Endodermal cell (in vitro differentiated cells): ENCODE measurements around the gene CYB5R3. TPM values are rescaled to one million over a fixed set of nuclear protein-coding genes. Genes with fewer than 3 reads are reported as not detected.

ENCODE experiments used
- DNase-seq: peaks from one replicate; pipeline ENCODE4 v3.0.0-alpha.2; 2017
- H3K27ac ChIP-seq: 2 replicates; pipeline ENCODE4 v1.5.1; 2013; ENCODE audit warnings: mild to moderate bottlenecking, low read depth, low read length, moderate library complexity
- H3K27me3 ChIP-seq: 2 replicates; pipeline ENCODE4 v1.6.1; 2013; ENCODE audit warnings: mild to moderate bottlenecking, low read length, moderate library complexity; ENCODE audit not compliant: insufficient read depth, control insufficient read depth, poor library complexity, severe bottlenecking
- H3K36me3 ChIP-seq: 2 replicates; pipeline ENCODE4 v1.7.0; 2013; ENCODE audit warnings: mild to moderate bottlenecking, low read length, moderate library complexity; ENCODE audit not compliant: control insufficient read depth, insufficient read depth
- H3K4me1 ChIP-seq: one replicate; pipeline ENCODE4 v1.7.0; 2013; ENCODE audit warnings: low read length; ENCODE audit not compliant: control insufficient read depth, insufficient read depth
- H3K4me3 ChIP-seq: 2 replicates; pipeline ENCODE4 v1.5.1; 2013; ENCODE audit warnings: mild to moderate bottlenecking, low read length, moderate library complexity
- H3K9ac ChIP-seq: 2 replicates; pipeline ENCODE4 v1.6.1; 2013; ENCODE audit warnings: mild to moderate bottlenecking, low read length, moderate library complexity; ENCODE audit not compliant: poor library complexity, severe bottlenecking; ENCODE audit errors: extremely low read depth
- H3K9me3 ChIP-seq: 2 replicates; pipeline ENCODE4 v1.6.1; 2013; ENCODE audit warnings: mild to moderate bottlenecking, low read length, moderate library complexity; ENCODE audit not compliant: control insufficient read depth
- H3K27ac Mint-ChIP-seq: 2 replicates; pipeline ENCODE4 v1.8.0; 2020; ENCODE audit warnings: mixed read lengths
- H3K27me3 Mint-ChIP-seq: 2 replicates; pipeline ENCODE4 v1.8.0; 2021; ENCODE audit warnings: mild to moderate bottlenecking, mixed read lengths; ENCODE audit not compliant: insufficient read depth
- H3K36me3 Mint-ChIP-seq: 2 replicates; pipeline ENCODE4 v1.8.0; 2020; ENCODE audit warnings: low read depth, mixed read lengths
- H3K4me1 Mint-ChIP-seq: 2 replicates; pipeline ENCODE4 v1.8.0; 2020; ENCODE audit warnings: mixed read lengths
- H3K4me3 Mint-ChIP-seq: 2 replicates; pipeline ENCODE4 v1.8.0; 2020; ENCODE audit warnings: mild to moderate bottlenecking, moderate library complexity, mixed read lengths
- H3K9me3 Mint-ChIP-seq: 2 replicates; pipeline ENCODE4 v1.8.0; 2020; ENCODE audit warnings: mild to moderate bottlenecking, mixed read lengths
- CTCF ChIP-seq: fragments of 200-600 bp; sonication (generic); conservative IDR thresholded peaks from 2 replicates; pipeline ENCODE4 v1.5.0; 2021; ENCODE audit warnings: antibody characterized with exemption, mild to moderate bottlenecking
- WGBS, 2 experiments: methylation state at CpG; one replicate each; pipeline versions ENCODE4 v1.1.5 to v1.1.7; 2013; ENCODE audit warnings: missing lambda C conversion rate in 2 of 2, mixed read lengths in 1 of 2; ENCODE audit not compliant: insufficient coverage in 1 of 2, insufficient read length in 1 of 2; 5-methylcytosine and 5-hydroxymethylcytosine counted together
- total RNA-seq, 2 donors: library from RNA; stranded (reverse); fragmentation: NEBNext Ultra II Directional in 1 of 2; extraction: Animal tissue kit (Norgen Biotek cat#: 25700) in 1 of 2; gene quantifications; 2 replicates in 1 of 2; 3 replicates in 1 of 2; pipeline ENCODE4 v1.2.1, GENCODE V29; 2021

CYB5R3 gene
- total RNA-seq, 2 donors from 2014 or later, result 89.5 to 92.4 TPM

GRCh38 chr22:42615092-42615859, 33.9 kb downstream of the CYB5R3 start:
- Mint-ChIP-seq H3K36me3 (peaks cover 28% of the 10 kb centered on the region), H3K4me3 (peak overlapping the region; percentile 84)
- H3K9ac ChIP-seq, result peak overlapping the region; percentile 94

DNA sequence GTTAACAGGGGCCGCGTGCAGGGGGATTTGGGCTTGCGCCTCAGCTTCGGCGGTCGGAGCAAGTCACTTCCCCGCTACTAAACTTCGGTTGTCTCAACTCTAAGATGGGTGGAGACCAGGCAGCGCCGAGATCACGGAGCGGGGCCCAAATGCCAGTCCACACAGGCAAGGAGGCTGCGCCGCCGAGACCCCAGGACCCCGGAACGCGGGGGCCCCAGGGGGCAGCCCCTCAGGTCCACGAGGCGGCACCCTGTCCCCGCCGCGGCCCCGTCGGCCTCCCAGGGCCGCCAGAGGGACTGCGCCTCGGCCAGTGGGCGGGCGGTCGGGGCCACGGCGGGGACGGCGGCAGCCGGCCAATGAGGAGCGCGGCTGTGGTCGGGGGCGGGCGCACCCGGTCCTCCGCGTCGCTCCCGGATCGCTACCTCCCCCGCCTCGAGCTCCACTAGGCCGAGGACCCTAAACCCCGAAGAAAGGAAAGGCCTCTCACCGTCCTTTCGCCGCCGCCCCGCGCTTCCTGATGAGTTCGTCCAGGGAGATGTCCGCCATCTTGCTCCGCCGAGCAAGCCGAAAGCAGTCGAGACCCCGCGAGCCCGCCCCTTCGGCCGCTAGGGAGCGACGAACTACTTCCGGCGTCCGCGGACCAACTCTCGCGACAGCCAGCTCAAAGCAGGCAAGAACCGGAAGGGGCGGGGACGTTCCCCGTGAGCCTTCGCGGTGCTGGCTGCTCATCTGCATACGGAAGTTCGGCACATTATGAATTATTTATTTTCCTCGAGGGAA, 34.7 kb downstream of the CYB5R3 start, which contains the start of gene POLDIP3:
POLDIP3 (minus strand) TSS at position 572 of the 780 bp plus-strand sequence; CDS start at position 546, 26 bp downstream.
- Mint-ChIP-seq H3K4me3 (peak within 1 kb of the TSS; percentile 84), H3K4me1 (peaks cover 31% of the 10 kb centered on the region), H3K36me3 (peaks cover 34% of the 10 kb centered on the region), H3K9me3 (no peaks in the 10 kb centered on the region), H3K27ac (peak within 1 kb of the TSS; percentile 100), H3K27me3 (no peaks in the 10 kb centered on the region)
- peak within 1 kb of the TSS; percentile 94 for H3K9ac ChIP-seq
- peaks cover 5% of the 10 kb centered on the region for H3K4me1 ChIP-seq
- H3K4me3 ChIP-seq, result peak within 1 kb of the TSS; percentile 89
- H3K27me3 ChIP-seq, result no peaks in the 10 kb centered on the region
- H3K27ac ChIP-seq, result peak within 1 kb of the TSS; percentile 100
- DNase-seq, result peak; percentile 99
- 0% methylated on average over 31 to 85 of the region's 85 CpGs for WGBS, 2 experiments
- H3K36me3 ChIP-seq, result peaks cover 31% of the 10 kb centered on the region
- no peaks in the 10 kb centered on the region for H3K9me3 ChIP-seq
- TF ChIP-seq CTCF, result peak; percentile 30

More at GRCh38 chr22:42615092-42615859, 33.9 kb downstream of the CYB5R3 start:
- H3K4me1 ChIP-seq, result peaks cover 5% of the 10 kb centered on the region
- peak overlapping the region; percentile 89 for H3K4me3 ChIP-seq
- H3K36me3 ChIP-seq, result peaks cover 27% of the 10 kb centered on the region
- H3K4me1 Mint-ChIP-seq, result peaks cover 31% of the 10 kb centered on the region
- no peaks in the 10 kb centered on the region for H3K9me3 ChIP-seq
- peak overlapping the region; percentile 100 for H3K27ac Mint-ChIP-seq
- no peaks in the 10 kb centered on the region for H3K9me3 Mint-ChIP-seq
- DNase-seq, result peak; percentile 96
- peak overlapping the region; percentile 100 for H3K27ac ChIP-seq
- TF ChIP-seq CTCF, result no peak
- no peaks in the 10 kb centered on the region for H3K27me3 ChIP-seq
- 3 to 5% methylated on average over 29 to 35 of the region's 35 CpGs for WGBS, 2 experiments
- no peaks in the 10 kb centered on the region for H3K27me3 Mint-ChIP-seq

GRCh38 chr22:42613872-42614301, 35.3 kb downstream of the CYB5R3 start:
- no peak for DNase-seq
- peak overlapping the region; percentile 100 for H3K27ac ChIP-seq
- 4 to 16% methylated on average over 5 to 10 of the region's 10 CpGs for WGBS, 2 experiments
- peak overlapping the region; percentile 94 for H3K9ac ChIP-seq
- peaks cover 36% of the 10 kb centered on the region for H3K36me3 Mint-ChIP-seq
- peaks cover 31% of the 10 kb centered on the region for H3K4me1 Mint-ChIP-seq
- no peaks in the 10 kb centered on the region for H3K9me3 ChIP-seq
- peaks cover 5% of the 10 kb centered on the region for H3K4me1 ChIP-seq
- H3K27me3 Mint-ChIP-seq, result no peaks in the 10 kb centered on the region
- no peaks in the 10 kb centered on the region for H3K9me3 Mint-ChIP-seq
- TF ChIP-seq CTCF, result no peak
- peak overlapping the region; percentile 84 for H3K4me3 Mint-ChIP-seq
- H3K27ac Mint-ChIP-seq, result peak overlapping the region; percentile 95
- no peaks in the 10 kb centered on the region for H3K27me3 ChIP-seq
- H3K4me3 ChIP-seq, result peak overlapping the region; percentile 89
- peaks cover 37% of the 10 kb centered on the region for H3K36me3 ChIP-seq
